ENCODE measurements around the gene CABLES2.

Gene CABLES2

GRCh38 chr20:62445553-62446340 is 38.7 kb upstream of the CABLES2 start:
- H3K4me3 ChIP-seq (ENCODE audit: low read depth, low read length), result no peak overlapping the region
- TF ChIP-seq CTCF (IDR thresholded peaks at IDR 0.05; ENCODE audit: low read depth, low read length, missing control alignments), result no peak
- in situ Hi-C loops (cut with HindIII; ENCODE audit: low sequenced_read_pairs), result no loop called here
- DNase-seq (ENCODE audit: low read depth), result no peak

DNA sequence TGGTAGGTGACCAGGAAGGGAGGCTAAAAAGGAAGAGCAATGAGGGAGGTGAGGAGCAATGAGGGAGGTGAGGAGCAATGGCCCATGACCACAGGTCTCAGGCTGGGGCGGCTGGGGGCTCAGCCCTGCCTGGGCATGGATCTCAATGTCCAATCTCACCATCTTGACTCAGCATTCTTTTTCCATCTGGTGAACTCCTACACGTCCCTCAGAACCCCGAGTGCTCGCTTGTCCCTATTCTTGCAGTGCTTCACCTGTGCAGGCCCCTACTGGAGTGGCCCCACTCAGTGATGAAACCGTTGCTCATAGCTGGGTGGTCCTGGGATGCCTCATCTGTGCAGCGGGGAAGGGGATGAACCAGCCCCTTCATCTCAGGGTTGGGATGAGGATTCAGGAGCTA is 37.2 kb upstream of the CABLES2 start:
- DNase-seq (ENCODE audit: low read depth), result no peak
- TF ChIP-seq CTCF (IDR thresholded peaks at IDR 0.05; ENCODE audit: low read depth, low read length, missing control alignments), result no peak
- in situ Hi-C loops (cut with HindIII; ENCODE audit: low sequenced_read_pairs), result no loop called here
- H3K4me3 ChIP-seq (ENCODE audit: low read depth, low read length), result no peak overlapping the region

DNA sequence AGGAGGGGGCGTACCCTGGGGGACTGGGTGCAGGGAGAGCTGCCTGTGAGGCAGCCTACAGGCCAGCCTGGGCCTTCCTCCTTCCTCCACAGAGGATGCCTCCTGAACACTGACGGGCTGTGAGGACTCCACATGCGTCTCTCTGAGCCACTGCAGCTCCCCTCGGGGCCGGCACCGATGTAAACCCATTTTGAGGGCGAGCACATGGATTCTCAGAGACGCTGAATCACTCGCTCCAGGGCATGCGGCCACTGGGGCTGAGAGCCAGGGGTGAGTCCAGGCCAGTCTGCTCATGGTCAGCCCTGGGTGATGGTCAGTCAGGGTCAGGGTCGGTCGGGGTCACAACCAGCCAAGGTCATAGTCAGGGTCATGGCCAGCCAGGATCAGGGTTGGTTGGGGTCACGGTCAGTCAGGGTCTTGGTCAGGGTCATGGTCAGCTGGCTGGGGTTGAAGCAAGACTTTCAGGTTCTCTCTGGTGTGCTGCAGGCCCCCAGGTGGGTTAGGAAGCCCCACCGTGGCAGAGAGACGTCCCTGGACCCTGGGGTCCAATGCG is 35.0 kb upstream of the CABLES2 start:
- in situ Hi-C loops (cut with HindIII; ENCODE audit: low sequenced_read_pairs), result no loop called here
- no peak for TF ChIP-seq CTCF (IDR thresholded peaks at IDR 0.05; ENCODE audit: low read depth, low read length, missing control alignments)
- H3K4me3 ChIP-seq (ENCODE audit: low read depth, low read length), result no peak overlapping the region
- no peak for DNase-seq (ENCODE audit: low read depth)

GRCh38 chr20:62439218-62439617 is 32.1 kb upstream of the CABLES2 start:
- no peak for DNase-seq (ENCODE audit: low read depth)
- no peak overlapping the region for H3K4me3 ChIP-seq (ENCODE audit: low read depth, low read length)
- in situ Hi-C loops (cut with HindIII; ENCODE audit: low sequenced_read_pairs), result no loop called here
- TF ChIP-seq CTCF (IDR thresholded peaks at IDR 0.05; ENCODE audit: low read depth, low read length, missing control alignments), result no peak

DNA sequence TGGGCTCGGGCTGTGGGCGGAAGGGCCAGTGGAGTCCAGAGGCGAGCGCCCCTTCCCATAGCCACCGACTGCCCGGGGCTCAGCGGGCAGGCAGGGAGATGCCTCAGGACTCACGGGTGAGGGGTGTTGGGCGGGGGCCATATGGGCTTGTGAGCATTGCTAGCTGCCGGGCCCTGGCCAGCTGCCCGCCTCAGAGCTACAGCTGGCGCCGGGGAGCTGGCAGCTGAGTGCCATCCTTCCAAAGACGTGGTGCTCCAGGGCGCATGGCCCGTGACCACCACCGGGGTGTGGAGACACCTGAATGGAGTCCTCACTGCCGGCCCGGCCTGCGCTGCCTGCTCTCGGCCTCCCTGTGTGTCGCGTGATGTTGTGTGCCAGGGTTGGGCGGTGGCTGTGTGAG is 30.8 kb upstream of the CABLES2 start:
- TF ChIP-seq CTCF (IDR thresholded peaks at IDR 0.05; ENCODE audit: low read depth, low read length, missing control alignments), result no peak
- in situ Hi-C loops (cut with HindIII; ENCODE audit: low sequenced_read_pairs), result no loop called here
- H3K4me3 ChIP-seq (ENCODE audit: low read depth, low read length), result no peak overlapping the region
- DNase-seq (ENCODE audit: low read depth), result no peak

- no peak for DNase-seq (ENCODE audit: low read depth)
- TF ChIP-seq CTCF (IDR thresholded peaks at IDR 0.05; ENCODE audit: low read depth, low read length, missing control alignments), result no peak
- in situ Hi-C loops (cut with HindIII; ENCODE audit: low sequenced_read_pairs), result no loop called here
- no peak overlapping the region for H3K4me3 ChIP-seq (ENCODE audit: low read depth, low read length)
These were observed 30.4 kb upstream of the CABLES2 start for GRCh38 chr20:62437496-62437895.

All from astrocyte of the cerebellum (primary cell).